ENCODE results near the gene SNX22. TPM values are rescaled to one million over a fixed set of nuclear protein-coding genes. Genes with fewer than 3 reads are reported as not detected.
"Not testable (repeated sequence)": the region's sequence is repeated elsewhere in the genome, so short reads cannot be mapped to it uniquely, and the experiment has no call there.

SNX22 gene
- total RNA-seq, 4 donors from 2014 or later: 0.19 TPM; not detected in 3

DNA sequence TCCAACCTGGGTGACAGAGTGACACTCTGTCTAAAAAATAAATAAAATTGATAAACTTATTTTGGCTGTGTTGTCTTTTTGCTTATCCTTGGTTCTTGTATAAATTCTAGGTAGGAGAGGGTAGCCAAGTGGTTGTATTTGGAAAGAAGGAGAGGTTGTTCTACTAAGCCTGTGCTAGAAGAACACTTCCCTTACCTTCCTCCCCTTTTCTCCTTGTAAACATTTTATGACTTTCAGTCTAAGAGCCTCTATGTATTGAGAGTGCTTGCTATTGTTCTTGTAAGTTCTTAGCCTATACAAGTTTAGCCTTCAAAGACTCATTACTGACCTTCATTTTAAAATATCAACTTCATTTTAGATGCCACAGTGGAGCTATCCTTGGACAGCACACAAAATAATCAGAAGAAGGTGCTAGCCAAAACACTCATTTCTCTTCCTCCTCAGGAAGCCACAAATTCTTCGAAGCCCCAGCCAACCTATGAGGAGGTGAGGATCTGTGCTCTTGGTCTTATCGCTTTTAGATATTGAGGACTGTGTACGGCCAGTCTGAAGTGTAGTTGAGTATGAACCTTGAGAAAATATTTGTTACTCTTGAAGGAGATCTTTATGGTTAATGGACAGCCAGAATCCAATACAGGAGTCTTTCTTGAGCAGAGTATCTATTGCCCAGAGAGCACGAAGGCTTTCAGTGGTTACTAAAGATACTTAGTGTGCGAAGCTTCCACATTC lies 33.6 kb upstream of the SNX22 start:
- Histone ChIP-seq H3K4me1 (no peaks in the 10 kb centered on the region), H3K27me3 (no peaks in the 10 kb centered on the region), H3K9me3 (no peaks in the 10 kb centered on the region), H3K27ac (no peak overlapping the region), H3K36me3 (peaks cover 15 to 100% (median 45%) of the 10 kb centered on the region in 3 donors), H3K4me3 (no peak overlapping the region)
- intact Hi-C loops (cut with DNase I): no loop called here
- DNase-seq: no peak
- 96 to 99% methylated on average over 5 of the region's 5 CpGs for WGBS, 2 donors
- no peak for TF ChIP-seq POLR2A (IDR thresholded peaks at IDR 0.05)
- TF ChIP-seq, protein P1, sequence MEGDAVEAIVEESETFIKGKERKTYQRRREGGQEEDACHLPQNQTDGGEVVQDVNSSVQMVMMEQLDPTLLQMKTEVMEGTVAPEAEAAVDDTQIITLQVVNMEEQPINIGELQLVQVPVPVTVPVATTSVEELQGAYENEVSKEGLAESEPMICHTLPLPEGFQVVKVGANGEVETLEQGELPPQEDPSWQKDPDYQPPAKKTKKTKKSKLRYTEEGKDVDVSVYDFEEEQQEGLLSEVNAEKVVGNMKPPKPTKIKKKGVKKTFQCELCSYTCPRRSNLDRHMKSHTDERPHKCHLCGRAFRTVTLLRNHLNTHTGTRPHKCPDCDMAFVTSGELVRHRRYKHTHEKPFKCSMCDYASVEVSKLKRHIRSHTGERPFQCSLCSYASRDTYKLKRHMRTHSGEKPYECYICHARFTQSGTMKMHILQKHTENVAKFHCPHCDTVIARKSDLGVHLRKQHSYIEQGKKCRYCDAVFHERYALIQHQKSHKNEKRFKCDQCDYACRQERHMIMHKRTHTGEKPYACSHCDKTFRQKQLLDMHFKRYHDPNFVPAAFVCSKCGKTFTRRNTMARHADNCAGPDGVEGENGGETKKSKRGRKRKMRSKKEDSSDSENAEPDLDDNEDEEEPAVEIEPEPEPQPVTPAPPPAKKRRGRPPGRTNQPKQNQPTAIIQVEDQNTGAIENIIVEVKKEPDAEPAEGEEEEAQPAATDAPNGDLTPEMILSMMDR (IDR thresholded peaks at IDR 0.05): no peak

DNA sequence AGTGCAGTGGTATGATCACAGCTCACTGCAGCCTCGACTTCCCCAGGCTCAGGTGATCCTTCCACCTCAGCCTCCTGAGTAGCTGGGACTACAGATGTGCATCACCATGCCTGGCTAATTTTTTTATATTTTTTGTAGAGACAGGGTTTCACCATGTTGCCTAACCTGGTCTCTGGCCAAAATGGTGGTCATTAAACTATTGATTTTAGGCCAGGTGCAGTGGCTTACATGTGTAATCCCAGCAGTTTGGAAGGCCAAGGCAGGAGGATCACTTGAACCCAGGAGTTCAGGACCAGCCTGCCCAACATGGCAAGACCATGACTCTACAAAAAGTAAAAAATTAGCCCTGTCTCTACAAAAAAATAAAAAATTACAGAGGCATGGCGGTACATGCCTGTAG lies 31.2 kb upstream of the SNX22 start:
- H3K9me3 ChIP-seq; DNase-seq; H3K4me1 ChIP-seq; H3K4me3 ChIP-seq; intact Hi-C loops (cut with DNase I); H3K27me3 ChIP-seq; H3K27ac ChIP-seq: not testable (repeated sequence)
- WGBS, 2 donors: 88 to 91% methylated on average over 2 of the region's 2 CpGs
- peaks cover 14 to 100% (median 46%) of the 10 kb centered on the region in 3 donors for H3K36me3 ChIP-seq

DNA sequence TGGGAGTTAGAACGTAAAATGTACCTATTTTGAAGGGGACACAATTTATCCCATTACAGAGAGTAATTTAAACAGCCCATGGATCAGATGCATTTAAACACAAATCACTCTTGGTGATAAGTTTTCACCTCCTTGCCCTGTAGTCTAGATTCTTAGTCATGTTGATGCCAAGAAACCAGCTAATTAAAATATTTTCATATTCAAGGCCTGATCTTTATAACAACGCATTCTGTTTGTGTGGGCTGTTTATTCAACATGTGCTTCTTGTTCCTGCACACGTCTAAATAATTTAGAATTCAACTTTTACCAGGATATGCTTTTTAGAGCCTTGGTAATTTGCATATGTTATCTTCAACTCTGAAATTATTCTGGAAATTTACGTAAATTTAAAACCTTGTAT lies 29.9 kb upstream of the SNX22 start:
- Histone ChIP-seq H3K4me1 (no peaks in the 10 kb centered on the region), H3K4me3 (no peak overlapping the region), H3K36me3 (peaks cover 17 to 100% (median 46%) of the 10 kb centered on the region in 3 donors), H3K27ac (no peak overlapping the region), H3K27me3 (no peaks in the 10 kb centered on the region), H3K9me3 (no peaks in the 10 kb centered on the region)
- intact Hi-C loops (cut with DNase I): no loop called here
- DNase-seq: no peak
- TF ChIP-seq POLR2A (IDR thresholded peaks at IDR 0.05): no peak
- TF ChIP-seq, protein P1 (IDR thresholded peaks at IDR 0.05): no peak
- WGBS, 2 donors: 80 to 88% methylated on average over 4 of the region's 4 CpGs

DNA sequence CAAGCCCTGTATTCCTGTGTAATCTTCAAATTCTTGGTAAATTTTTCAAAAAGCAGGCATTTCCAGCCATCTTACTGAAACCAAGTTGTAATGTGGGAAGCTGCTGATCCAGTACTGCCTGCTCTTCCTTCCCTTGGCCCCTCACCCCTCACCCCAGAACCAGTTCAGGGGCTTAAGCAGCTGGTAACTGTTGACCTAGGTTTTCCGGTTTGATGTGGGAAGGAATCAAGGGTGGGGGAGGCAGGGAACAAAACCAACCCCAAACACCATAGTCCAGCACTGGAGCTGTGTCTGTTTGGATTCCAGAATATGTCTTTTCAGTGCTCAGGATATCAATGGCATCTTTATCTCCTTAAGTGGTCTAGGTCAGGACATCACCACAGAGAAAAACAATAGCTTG lies 29.1 kb upstream of the SNX22 start:
- Histone ChIP-seq H3K4me3 (no peak overlapping the region), H3K4me1 (no peaks in the 10 kb centered on the region), H3K27me3 (no peaks in the 10 kb centered on the region), H3K36me3 (peaks cover 21 to 100% (median 46%) of the 10 kb centered on the region in 3 donors), H3K27ac (no peak overlapping the region), H3K9me3 (no peaks in the 10 kb centered on the region)
- no peak for DNase-seq
- intact Hi-C loops (cut with DNase I): no loop called here
- TF ChIP-seq, protein P1 (IDR thresholded peaks at IDR 0.05): no peak
- TF ChIP-seq POLR2A (IDR thresholded peaks at IDR 0.05): no peak
- WGBS, 2 donors: 63 to 83% methylated on average over 1 of the region's 1 CpG

DNA sequence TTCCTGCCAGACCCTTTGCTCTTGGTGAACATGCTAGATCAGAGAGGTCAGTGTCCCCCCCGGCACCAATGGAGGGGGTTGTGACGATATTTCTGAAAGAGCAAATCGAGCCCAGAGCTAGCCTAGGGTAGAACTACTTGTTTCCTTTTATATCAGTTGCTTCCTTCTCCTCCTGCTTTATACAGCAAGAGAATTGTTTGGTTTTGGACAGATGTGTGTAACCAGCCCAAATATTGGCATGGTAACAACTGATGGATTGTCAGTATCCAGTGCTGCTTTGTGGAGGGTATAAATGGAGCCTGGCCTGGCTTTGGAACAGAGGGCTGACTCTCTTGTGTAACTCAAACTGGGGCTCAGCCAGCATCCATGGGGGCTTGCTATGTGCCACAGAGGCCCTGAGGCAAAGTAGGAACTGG lies 28.6 kb upstream of the SNX22 start:
- no peaks in the 10 kb centered on the region for H3K27me3 ChIP-seq
- H3K4me1 ChIP-seq: no peaks in the 10 kb centered on the region
- intact Hi-C loops (cut with DNase I): no loop called here
- H3K9me3 ChIP-seq: no peaks in the 10 kb centered on the region
- no peak for DNase-seq
- no peak overlapping the region for H3K27ac ChIP-seq
- no peak overlapping the region for H3K4me3 ChIP-seq
- TF ChIP-seq, protein P1 (IDR thresholded peaks at IDR 0.05): no peak
- no peak for TF ChIP-seq POLR2A (IDR thresholded peaks at IDR 0.05)
- WGBS, 2 donors: 90 to 91% methylated on average over 3 of the region's 3 CpGs
- H3K36me3 ChIP-seq: peaks cover 24 to 100% (median 49%) of the 10 kb centered on the region in 3 donors

All from esophagus squamous epithelium (tissue), 5 donors.